Choroid plexus epithelial cell (primary cell): ENCODE data around the gene ANKMY1.

ENCODE experiments used
- DNase-seq: peaks from one replicate; pipeline ENCODE4 v3.0.0-alpha.2; 2010; ENCODE audit warnings: low read depth
- H3K4me3 ChIP-seq: 2 replicates; pipeline ENCODE4 v1.5.1; 2011; ENCODE audit warnings: low read depth, mild to moderate bottlenecking, control low read depth, low read length, moderate library complexity
- CTCF ChIP-seq: conservative IDR thresholded peaks from 2 replicates; pipeline ENCODE4 v1.5.1; 2011; ENCODE audit warnings: low read depth, mild to moderate bottlenecking, control low read depth, inconsistent platforms, low read length, moderate library complexity

The ANKMY1 gene

GRCh38 chr2:240528406-240529040 lies 29.3 kb downstream of the ANKMY1 start:
- DNase-seq: no peak
- no peak for TF ChIP-seq CTCF
- no peak overlapping the region for H3K4me3 ChIP-seq

GRCh38 chr2:240527153-240527750 lies 30.5 kb downstream of the ANKMY1 start:
- no peak for TF ChIP-seq CTCF
- H3K4me3 ChIP-seq: no peak overlapping the region
- no peak for DNase-seq

GRCh38 chr2:240526521-240526920 lies 31.3 kb downstream of the ANKMY1 start:
- no peak for TF ChIP-seq CTCF
- DNase-seq: no peak
- H3K4me3 ChIP-seq: no peak overlapping the region

- H3K4me3 ChIP-seq: no peak overlapping the region
- DNase-seq: no peak
- TF ChIP-seq CTCF: no peak
These were observed 32.0 kb downstream of the ANKMY1 start for GRCh38 chr2:240525802-240526201.

GRCh38 chr2:240524963-240525718 lies 32.6 kb downstream of the ANKMY1 start:
- no peak for TF ChIP-seq CTCF
- no peak for DNase-seq
- H3K4me3 ChIP-seq: no peak overlapping the region

GRCh38 chr2:240523451-240524281 lies 34.1 kb downstream of the ANKMY1 start:
- no peak for DNase-seq
- H3K4me3 ChIP-seq: no peak overlapping the region
- no peak for TF ChIP-seq CTCF
